SH-SY5Y (cell line): ENCODE measurements around the gene MPPED1.

Experiments used
- GATA2 ChIP-seq: IDR thresholded peaks from 2 replicates; pipeline ENCODE4 v1.6.1; 2011; ENCODE audit warnings: mild to moderate bottlenecking, low read depth, low read length
- GATA3 ChIP-seq: IDR thresholded peaks from 2 replicates; pipeline ENCODE4 v1.6.1; 2011; ENCODE audit warnings: low read depth, mild to moderate bottlenecking, low read length, moderate library complexity

Gene MPPED1

DNA sequence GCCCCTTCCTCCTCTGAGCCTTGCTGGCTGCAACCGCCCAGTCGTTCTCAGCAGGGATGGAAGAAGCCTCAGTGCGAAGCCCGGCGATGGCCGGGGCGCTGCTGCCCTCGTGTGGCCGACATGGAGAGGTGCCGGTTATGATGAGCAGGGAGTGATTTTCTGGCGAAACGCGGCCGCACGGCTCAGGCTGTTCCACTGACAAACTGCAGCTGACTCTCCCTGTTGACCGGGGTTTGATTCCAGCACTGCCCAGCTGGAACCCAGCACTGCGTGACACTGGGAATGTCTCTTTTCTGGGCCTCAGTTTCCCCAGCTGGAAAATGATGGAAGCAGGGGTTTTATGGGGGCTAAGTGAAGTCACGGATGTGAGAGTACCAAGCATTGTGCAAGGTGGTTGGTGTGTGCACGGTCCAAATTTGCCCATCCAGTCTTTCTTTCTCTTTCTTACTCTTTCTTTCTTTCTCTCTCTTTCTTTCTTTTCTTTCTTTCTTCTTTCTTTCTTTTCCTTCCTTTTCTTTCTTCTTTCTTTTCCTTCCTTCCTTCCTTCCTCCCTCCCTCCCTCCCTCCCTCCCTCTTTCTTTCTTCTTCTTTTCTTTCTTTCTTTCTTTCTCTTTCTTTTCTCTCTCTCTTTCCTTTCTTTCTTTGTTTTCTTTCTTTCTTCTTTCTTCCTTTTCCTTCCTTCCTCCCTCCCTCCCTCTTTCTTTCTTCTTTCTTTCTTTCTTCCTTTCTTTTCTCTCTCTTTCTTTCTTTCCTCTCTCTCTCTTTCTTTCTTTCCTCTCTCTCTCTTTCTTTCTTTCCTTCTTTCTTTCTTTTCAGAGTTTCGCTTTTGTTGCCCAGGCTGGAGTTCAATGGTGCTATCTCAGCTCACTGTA is 25.8 kb upstream of the MPPED1 start:
- no peak for TF ChIP-seq GATA2
- TF ChIP-seq GATA3: no peak

DNA sequence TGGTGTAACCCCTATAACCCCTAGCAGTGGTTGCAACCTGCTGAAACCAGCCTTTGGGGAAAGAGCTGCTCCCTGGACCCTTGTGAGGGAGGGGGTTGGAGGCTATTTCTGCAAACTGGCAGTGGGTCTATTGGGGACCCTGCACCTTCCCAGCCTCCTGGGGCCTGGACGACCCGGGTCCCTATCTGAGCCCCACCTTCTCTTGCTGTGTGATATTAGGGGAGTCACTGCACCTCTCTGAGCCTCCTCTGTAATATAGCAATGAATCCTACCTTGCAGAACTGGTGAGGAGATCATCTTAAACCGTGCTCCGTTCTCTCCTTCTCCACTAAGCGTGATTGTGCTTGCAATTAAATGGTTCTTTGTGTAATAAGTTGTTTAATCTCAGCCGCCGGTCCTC is 24.0 kb upstream of the MPPED1 start:
- no peak for TF ChIP-seq GATA2
- TF ChIP-seq GATA3: no peak

DNA sequence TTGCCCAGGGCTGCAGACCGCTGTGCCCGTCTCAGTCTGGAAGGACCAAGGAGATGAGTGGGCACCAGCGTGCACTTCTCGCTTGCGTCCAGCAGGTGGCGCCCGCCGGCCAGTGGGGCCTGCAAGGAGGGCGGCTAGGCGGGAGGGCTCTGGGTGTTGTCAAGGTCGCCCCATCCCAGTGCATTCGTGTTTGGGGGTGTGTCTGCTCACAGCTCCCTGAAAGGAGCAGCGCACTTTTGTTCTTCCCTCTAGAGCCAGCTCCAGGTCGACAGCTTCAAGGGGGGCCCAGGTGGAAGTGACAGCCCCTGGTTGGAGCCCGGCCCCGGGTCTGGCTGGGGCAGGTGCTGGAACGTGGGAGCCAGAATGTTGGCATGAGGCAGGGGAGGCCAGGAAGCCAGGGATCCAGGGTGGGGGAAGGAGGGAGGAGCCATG is 23.4 kb upstream of the MPPED1 start:
- TF ChIP-seq GATA3 (no peak), GATA2 (no peak)

GRCh38 chr22:43389227-43389836 is 22.5 kb upstream of the MPPED1 start:
- TF ChIP-seq GATA3: no peak
- no peak for TF ChIP-seq GATA2

DNA sequence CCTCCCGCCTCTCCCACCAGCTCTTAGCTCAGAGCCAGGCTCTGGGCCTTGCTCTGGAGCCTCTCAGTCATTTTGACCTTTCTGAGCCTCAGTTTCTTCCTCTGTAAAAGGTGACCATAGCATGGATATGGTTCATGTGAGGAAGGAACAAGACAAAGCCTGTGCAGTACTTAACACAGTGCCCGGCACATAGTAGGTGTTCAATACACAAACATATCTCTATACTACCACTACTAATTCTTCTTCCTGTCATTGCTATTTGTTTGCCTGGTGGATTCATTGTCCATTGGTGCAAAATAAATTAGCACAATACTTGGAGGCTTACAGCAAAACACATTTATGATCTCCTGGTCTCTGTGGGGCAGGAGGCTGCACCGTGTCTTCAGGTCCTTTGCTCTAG is 21.6 kb upstream of the MPPED1 start:
- no peak for TF ChIP-seq GATA2
- no peak for TF ChIP-seq GATA3

GRCh38 chr22:43390872-43391271 is 20.9 kb upstream of the MPPED1 start:
- no peak for TF ChIP-seq GATA2
- TF ChIP-seq GATA3: no peak

GRCh38 chr22:43391306-43391705 is 20.5 kb upstream of the MPPED1 start:
- TF ChIP-seq GATA3 (no peak), GATA2 (no peak)

GRCh38 chr22:43392385-43392989 is 19.3 kb upstream of the MPPED1 start:
- TF ChIP-seq GATA3 (no peak), GATA2 (no peak)

DNA sequence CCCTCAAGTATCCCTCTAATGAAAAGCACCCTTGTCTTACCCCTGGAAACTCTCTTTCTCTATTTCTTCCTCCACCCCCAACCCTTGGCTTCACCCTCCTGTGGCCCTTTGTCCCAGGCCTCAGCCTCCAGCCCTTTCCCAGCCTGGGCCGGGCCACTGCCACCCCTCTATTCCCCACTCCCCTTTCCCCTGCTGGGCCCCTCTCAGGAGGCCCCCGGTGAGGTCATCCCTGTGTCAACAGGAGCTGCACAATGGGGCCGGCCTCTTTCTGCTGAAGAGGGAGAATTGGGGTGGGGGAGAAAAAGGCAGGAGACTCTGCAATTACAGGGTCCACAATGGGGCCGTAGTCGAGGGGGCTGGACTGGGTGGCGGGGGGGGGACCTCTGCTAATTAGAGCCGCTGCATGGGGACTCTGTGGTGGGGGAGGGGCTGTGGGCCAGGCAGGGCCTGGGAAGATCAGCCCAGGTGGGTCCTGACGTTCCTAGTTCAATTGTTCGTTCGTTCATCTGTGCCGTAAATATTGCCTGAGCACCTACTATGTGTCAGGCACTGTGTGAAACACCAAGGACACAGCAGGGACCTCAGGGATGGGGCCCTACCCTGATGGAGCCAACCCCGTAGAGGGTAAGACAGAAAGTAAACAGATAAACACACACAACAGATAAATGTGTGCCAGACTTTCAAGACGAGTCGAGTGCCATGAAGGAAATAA is 18.5 kb upstream of the MPPED1 start:
- TF ChIP-seq GATA3 (no peak), GATA2 (no peak)

DNA sequence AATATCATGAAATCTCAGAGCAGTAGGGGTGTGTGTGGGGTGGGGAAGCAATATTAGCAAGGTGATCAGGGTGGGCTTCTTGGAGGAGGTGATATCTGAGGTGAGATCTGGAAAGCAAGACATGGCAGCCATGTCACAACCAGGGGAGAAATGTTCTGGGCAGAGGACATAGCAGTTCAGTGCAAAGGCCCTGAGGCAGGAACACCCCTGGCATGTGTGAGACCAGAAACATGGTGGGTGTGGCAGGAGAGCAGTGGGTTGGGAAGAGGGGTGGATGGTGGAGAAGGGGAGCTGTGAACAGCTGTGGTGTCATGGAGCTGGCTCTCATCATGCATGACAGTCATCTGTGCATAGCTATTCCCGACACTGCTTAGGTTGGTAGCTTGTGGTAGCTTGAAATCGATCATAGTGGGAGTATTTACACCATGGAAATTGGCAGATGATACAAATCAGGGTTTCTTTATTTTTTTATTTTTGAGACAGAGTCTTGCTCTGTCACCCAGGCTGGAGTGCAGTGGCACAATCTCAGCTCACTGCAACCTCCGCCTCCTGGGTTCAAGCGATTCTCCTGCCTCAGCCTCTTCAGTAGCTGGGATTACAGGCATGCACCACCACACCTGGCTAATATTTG is 17.9 kb upstream of the MPPED1 start:
- TF ChIP-seq GATA3: no peak

GRCh38 chr22:43395086-43395695 is 16.6 kb upstream of the MPPED1 start:
- TF ChIP-seq GATA3: no peak
- TF ChIP-seq GATA2: no peak

GRCh38 chr22:43396321-43396933 is 15.4 kb upstream of the MPPED1 start:
- no peak for TF ChIP-seq GATA3
- no peak for TF ChIP-seq GATA2

DNA sequence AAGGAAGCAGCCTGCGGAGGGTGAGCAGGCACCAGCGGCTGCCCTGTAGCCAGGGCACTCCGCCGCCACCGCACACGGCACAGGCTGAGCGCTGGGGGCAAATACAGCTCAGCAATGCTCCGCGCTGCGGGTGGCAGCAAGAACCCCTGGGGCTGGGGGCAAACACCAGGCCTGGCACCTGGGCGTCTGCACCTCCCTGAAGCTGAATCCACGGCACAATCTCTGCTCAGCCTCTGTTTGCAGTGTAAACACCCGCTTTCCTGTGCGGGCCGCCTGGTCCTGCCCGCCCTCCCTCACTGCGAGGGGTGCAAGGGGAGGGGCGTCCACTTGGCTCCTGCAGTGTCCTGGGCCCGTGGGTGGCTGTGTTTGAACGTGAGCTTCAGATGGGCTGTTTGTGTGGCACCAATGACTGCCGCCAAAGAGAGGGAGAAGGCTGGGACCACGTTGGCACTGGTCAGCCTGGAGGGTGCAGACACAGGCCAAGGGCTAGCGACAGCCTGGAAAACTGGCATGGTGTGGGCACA is 14.8 kb upstream of the MPPED1 start:
- TF ChIP-seq GATA3 (no peak), GATA2 (no peak)
